ENCODE measurements around the gene CHKB. TPM values are rescaled to one million over a fixed set of nuclear protein-coding genes. Genes with fewer than 3 reads are reported as not detected.

CHKB gene
- total RNA-seq, 4 donors from 2014 or later: 49.1 to 96.9 (median 67.8) TPM

DNA sequence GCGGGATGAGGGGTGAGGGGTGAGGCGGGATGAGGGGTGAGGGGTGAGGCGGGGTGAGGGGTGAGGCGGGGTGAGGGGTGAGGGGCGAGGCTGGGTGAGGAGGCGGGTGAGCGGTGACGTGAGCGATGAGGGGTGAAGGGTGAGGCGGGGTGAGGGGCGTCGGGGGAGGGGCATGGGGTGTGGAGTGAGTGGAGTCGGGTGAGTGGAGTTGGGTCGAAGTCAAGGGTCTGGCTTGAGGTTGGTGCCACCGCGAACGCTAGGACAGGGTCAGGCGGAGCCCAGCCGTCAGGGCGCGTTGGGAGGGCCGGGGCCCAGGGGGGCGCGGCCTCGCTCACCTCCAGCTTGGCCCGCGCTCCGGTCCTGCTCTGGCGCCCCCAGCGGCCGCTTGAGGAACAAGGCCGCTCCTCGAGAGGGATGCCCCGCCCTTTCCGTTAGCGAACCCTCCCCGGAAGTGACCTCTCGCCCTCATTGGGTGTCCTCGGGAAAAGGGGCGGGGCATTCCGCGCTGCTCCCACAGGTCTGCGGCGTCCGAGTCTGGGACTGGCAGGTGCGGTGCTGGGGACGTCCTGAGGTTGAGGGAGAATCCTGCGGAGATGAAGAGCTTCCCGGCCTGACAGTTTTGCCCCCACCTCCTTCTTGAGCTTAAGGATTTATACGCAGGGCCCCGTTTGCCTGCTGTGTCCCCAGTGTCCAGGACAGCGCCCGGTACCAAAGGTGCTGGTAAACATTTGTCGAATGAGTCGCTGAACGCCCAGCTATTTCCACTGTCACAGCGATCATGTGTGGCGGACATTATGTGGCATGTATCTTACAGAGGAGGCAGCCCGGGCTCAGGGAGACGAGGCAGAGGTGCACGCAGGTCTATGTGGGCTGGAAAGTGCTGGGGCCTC is 19.9 kb downstream of the CHKB start, which contains the start of gene SYCE3:
TSS of gene SYCE3 (minus strand) at position 397 of the 890 bp plus-strand sequence. CDS start 6,514 bp downstream, outside the sequence.
- Histone ChIP-seq H3K36me3 (no peaks in the 10 kb centered on the region), H3K27me3 (no peaks in the 10 kb centered on the region), H3K9me3 (no peaks in the 10 kb centered on the region), H3K4me3 (replicated peaks in 1 of 3) (peak within 1 kb of the TSS in 2 of 3 donors; percentile 37 to 40), H3K4me1 (peaks cover 11 to 12% of the 10 kb centered on the region in 2 donors), H3K27ac (peak within 1 kb of the TSS; percentile 52 to 82 (median 70))
- intact Hi-C loops (cut with DNase I): no loop called here
- DNase-seq: peak; percentile 99
- TF ChIP-seq POLR2A (IDR thresholded peaks at IDR 0.05): peak; percentile 53 to 97
- TF ChIP-seq, protein P1, sequence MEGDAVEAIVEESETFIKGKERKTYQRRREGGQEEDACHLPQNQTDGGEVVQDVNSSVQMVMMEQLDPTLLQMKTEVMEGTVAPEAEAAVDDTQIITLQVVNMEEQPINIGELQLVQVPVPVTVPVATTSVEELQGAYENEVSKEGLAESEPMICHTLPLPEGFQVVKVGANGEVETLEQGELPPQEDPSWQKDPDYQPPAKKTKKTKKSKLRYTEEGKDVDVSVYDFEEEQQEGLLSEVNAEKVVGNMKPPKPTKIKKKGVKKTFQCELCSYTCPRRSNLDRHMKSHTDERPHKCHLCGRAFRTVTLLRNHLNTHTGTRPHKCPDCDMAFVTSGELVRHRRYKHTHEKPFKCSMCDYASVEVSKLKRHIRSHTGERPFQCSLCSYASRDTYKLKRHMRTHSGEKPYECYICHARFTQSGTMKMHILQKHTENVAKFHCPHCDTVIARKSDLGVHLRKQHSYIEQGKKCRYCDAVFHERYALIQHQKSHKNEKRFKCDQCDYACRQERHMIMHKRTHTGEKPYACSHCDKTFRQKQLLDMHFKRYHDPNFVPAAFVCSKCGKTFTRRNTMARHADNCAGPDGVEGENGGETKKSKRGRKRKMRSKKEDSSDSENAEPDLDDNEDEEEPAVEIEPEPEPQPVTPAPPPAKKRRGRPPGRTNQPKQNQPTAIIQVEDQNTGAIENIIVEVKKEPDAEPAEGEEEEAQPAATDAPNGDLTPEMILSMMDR (IDR thresholded peaks at IDR 0.05): peak; percentile 69 to 98 (median 96)
- 4 to 7% methylated on average over 40 to 55 of the region's 61 CpGs for WGBS, 2 donors

DNA sequence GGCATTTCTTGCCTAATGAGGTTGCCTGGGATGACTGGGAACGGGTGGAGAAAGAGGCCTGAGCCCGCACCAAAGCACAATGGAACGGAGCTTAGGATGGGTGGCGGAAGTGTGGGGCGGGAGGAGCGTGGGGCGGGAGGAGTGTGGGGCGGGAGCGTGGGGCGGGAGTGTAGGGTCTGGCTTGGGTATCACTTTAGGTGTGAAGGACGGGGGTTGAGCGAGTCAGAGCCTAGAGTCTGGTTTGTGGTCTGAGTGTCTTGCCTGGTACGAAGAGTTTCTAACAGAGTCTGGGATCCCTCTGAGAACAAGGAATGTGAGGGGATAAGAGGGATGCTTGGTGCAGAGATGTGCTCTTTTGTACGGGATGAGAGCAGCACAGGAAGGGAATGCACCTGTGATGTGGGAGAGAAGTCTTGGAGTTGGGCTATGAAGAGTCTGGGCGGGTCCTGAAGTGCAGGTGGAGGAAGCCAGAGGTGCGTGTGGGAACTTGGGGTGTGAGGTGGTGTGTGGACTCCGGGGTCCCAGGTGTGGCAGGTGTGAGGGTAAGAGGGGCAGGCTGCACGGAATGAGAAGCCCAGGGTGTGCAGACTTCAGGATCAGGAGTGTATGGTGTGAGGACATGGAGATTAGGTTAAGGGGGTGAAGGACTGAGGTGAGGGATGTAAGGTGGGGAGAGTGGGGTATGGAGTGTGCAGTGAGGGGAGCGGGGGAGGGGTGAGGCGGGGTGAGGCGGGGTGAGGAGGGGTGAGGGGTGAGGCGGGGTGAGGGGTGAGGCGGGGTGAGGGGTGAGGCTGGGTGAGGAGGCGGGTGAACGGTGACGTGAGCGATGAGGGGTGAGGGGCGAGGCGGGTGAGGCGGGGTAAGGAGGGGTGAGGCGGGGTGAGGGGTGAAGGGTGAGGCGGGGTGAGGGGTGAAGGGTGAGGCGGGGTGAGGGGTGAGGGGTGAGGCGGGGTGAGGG is 21.0 kb downstream of the CHKB start:
- H3K9me3 ChIP-seq: no peaks in the 10 kb centered on the region
- no peak for DNase-seq
- H3K4me1 ChIP-seq: peaks cover 11 to 12% of the 10 kb centered on the region in 2 donors
- intact Hi-C loops (cut with DNase I): no loop called here
- H3K36me3 ChIP-seq: no peaks in the 10 kb centered on the region
- 80 to 85% methylated on average over 22 to 31 of the region's 34 CpGs for WGBS, 2 donors
- no peak overlapping the region for H3K27ac ChIP-seq
- TF ChIP-seq POLR2A (IDR thresholded peaks at IDR 0.05): no peak
- TF ChIP-seq, protein P1 (IDR thresholded peaks at IDR 0.05): no peak
- no peak overlapping the region for H3K4me3 ChIP-seq (replicated peaks in 1 of 3)
- no peaks in the 10 kb centered on the region for H3K27me3 ChIP-seq

DNA sequence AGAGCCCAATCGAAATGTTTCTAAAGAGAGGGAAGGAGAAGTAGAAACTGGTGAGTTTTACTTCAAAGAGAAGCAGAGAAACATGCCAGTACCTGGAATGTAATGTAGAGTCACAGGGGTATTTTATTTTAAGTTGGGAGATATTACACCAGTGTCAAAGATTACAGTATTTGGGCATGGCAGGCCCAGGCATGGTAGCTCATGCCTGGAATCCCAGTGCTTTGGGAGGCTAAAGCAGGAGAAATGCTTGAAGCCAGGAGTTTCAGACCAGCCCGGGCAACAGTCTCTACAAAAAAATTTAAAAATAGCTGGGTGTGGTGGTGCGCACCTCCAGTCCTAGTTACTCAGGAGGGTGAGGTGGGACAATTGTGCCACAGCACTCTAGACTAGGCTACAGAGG is 22.6 kb downstream of the CHKB start:
- Histone ChIP-seq H3K27ac (no peak overlapping the region), H3K4me1 (peaks cover 11 to 12% of the 10 kb centered on the region in 2 donors), H3K36me3 (no peaks in the 10 kb centered on the region), H3K9me3 (no peaks in the 10 kb centered on the region), H3K27me3 (no peaks in the 10 kb centered on the region), H3K4me3 (replicated peaks in 1 of 3) (no peak overlapping the region)
- TF ChIP-seq, protein P1 (IDR thresholded peaks at IDR 0.05): no peak
- TF ChIP-seq POLR2A (IDR thresholded peaks at IDR 0.05): no peak
- intact Hi-C loops (cut with DNase I): no loop called here
- DNase-seq: no peak
- 84 to 89% methylated on average over 3 of the region's 3 CpGs for WGBS, 2 donors

DNA sequence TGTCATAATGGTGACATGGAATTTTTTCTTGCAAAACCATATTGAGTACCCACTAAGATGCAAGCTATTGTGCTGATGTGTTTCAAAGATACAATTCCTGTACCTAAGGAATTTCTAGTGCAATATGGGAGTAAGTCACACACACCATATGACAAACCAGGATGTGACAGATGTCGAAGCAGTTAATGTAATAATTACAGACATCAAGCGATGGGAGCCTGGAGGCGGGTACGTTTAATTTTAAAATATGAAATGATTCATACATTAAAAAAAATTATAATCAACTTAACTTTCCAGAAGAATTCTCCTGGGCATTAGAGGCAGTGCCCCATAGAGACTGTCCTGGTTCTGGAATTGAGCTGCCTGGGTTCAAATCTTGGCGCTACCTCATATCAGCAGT is 25.9 kb downstream of the CHKB start:
- Histone ChIP-seq H3K36me3 (no peaks in the 10 kb centered on the region), H3K27me3 (no peaks in the 10 kb centered on the region), H3K4me3 (replicated peaks in 1 of 3) (no peak overlapping the region), H3K9me3 (no peaks in the 10 kb centered on the region), H3K4me1 (no peaks in the 10 kb centered on the region), H3K27ac (no peak overlapping the region)
- intact Hi-C loops (cut with DNase I): no loop called here
- no peak for DNase-seq
- WGBS, 2 donors: 89% methylated on average over 5 of the region's 5 CpGs
- TF ChIP-seq POLR2A (IDR thresholded peaks at IDR 0.05): no peak
- TF ChIP-seq, protein P1 (IDR thresholded peaks at IDR 0.05): no peak
